Measurements from ENCODE around the gene NFX1. TPM values are rescaled to one million over a fixed set of nuclear protein-coding genes. Genes with fewer than 3 reads are reported as not detected.

Gene NFX1
- 10 to 100 TPM; 20.8 to 44.4 (median 31.6) TPM for total RNA-seq
- 10 to 100 TPM; 17.5 to 41.1 (median 20.5) TPM for polyA plus RNA-seq
- long read RNA-seq, donor 1, full-length matches to known transcripts, result 3 of 3 reads
- long read RNA-seq, donor 1, partial matches to known transcripts, result 0 of 3 reads
- long read RNA-seq, donor 1, other reads (novel, unspliced or antisense), result 0 of 3 reads
- long read RNA-seq, donor 2, result 0 reads
- long read RNA-seq, donor 3, full-length matches to known transcripts, result 1 of 1 reads
- long read RNA-seq, donor 3, partial matches to known transcripts, result 0 of 1 reads
- long read RNA-seq, donor 3, other reads (novel, unspliced or antisense), result 0 of 1 reads
- long read RNA-seq, donor 4, partial matches to known transcripts, result 3 of 5 reads
- long read RNA-seq, donor 4, other reads (novel, unspliced or antisense), result 2 of 5 reads
- long read RNA-seq, donor 5, full-length matches to known transcripts, result 13 of 33 reads
- long read RNA-seq, donor 5, partial matches to known transcripts, result 10 of 33 reads
- long read RNA-seq, donor 5, other reads (novel, unspliced or antisense), result 10 of 33 reads
- long read RNA-seq, donor 6, full-length matches to known transcripts, result 3 of 18 reads
- long read RNA-seq, donor 6, partial matches to known transcripts, result 10 of 18 reads
- long read RNA-seq, donor 6, other reads (novel, unspliced or antisense), result 5 of 18 reads
- long read RNA-seq, donor 7, partial matches to known transcripts, result 0 of 1 reads
- long read RNA-seq, donor 7, other reads (novel, unspliced or antisense), result 0 of 1 reads
- long read RNA-seq, donor 8, result 0 reads
- long read RNA-seq, donor 9, partial matches to known transcripts, result 0 of 3 reads
- long read RNA-seq, donor 9, other reads (novel, unspliced or antisense), result 0 of 3 reads
- long read RNA-seq, donor 10, result 0 reads

- Histone ChIP-seq H3K36me3 (replicated peaks in 1 of 2) (peaks cover 0 to 14% of the 10 kb centered on the region in 2 donors), H3K27me3 (no peaks in the 10 kb centered on the region), H3K4me1 (replicated peaks in 1 of 2) (peaks cover 13 to 36% of the 10 kb centered on the region in 2 donors), H3K27ac (peak within 1 kb of the TSS; percentile 97 to 100 (median 99)), H3K4me3 (peak within 1 kb of the TSS; percentile 66 to 95 (median 80)), H3K9me3 (replicated peaks in 1 of 3) (no peaks in the 10 kb centered on the region)
- DNase-seq, result peak; percentile 97 to 99 (median 98)
- intact Hi-C loops (cut with DNase I), result loop anchor here in 1 of 2 donors (10.0 kb wide), 1 partner anchor 56 kb away; no protein-coding TSS in a partner anchor
- 0% methylated on average over 21 to 63 of the region's 63 CpGs for WGBS, 4 donors
- TF ChIP-seq, protein P1, sequence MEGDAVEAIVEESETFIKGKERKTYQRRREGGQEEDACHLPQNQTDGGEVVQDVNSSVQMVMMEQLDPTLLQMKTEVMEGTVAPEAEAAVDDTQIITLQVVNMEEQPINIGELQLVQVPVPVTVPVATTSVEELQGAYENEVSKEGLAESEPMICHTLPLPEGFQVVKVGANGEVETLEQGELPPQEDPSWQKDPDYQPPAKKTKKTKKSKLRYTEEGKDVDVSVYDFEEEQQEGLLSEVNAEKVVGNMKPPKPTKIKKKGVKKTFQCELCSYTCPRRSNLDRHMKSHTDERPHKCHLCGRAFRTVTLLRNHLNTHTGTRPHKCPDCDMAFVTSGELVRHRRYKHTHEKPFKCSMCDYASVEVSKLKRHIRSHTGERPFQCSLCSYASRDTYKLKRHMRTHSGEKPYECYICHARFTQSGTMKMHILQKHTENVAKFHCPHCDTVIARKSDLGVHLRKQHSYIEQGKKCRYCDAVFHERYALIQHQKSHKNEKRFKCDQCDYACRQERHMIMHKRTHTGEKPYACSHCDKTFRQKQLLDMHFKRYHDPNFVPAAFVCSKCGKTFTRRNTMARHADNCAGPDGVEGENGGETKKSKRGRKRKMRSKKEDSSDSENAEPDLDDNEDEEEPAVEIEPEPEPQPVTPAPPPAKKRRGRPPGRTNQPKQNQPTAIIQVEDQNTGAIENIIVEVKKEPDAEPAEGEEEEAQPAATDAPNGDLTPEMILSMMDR (IDR thresholded peaks at IDR 0.05), result no peak
- TF ChIP-seq POLR2A (IDR thresholded peaks at IDR 0.05), result peak; percentile 86 to 97
Observed at GRCh38 chr9:33290247-33291030, at the start of gene NFX1. TSS of gene NFX1 (plus strand) at chr9:33290516. CDS start at chr9:33290573, 57 bp downstream.

- no peak for TF ChIP-seq POLR2A (IDR thresholded peaks at IDR 0.05)
- TF ChIP-seq, protein P1 (IDR thresholded peaks at IDR 0.05), result no peak
- no peak for DNase-seq
- H3K36me3 ChIP-seq (replicated peaks in 1 of 2), result no peaks in the 10 kb centered on the region
- WGBS, 4 donors, result 59 to 82% (median 76%) methylated on average over 5 of the region's 5 CpGs
- H3K4me1 ChIP-seq (replicated peaks in 1 of 2), result peaks cover 0 to 16% of the 10 kb centered on the region in 2 donors
- no peaks in the 10 kb centered on the region for H3K27me3 ChIP-seq
- no peaks in the 10 kb centered on the region for H3K9me3 ChIP-seq (replicated peaks in 1 of 3)
- no peak overlapping the region for H3K4me3 ChIP-seq
- no peak overlapping the region for H3K27ac ChIP-seq
- intact Hi-C loops (cut with DNase I), result no loop called here
Observed at GRCh38 chr9:33241298-33241697, 49.0 kb upstream of the NFX1 start.

GRCh38 chr9:33242609-33243134, 47.6 kb upstream of the NFX1 start:
- no peaks in the 10 kb centered on the region for H3K9me3 ChIP-seq (replicated peaks in 1 of 3)
- peaks cover 0 to 16% of the 10 kb centered on the region in 2 donors for H3K4me1 ChIP-seq (replicated peaks in 1 of 2)
- no peak overlapping the region for H3K4me3 ChIP-seq
- WGBS, 4 donors, result 86 to 87% (median 87%) methylated on average over 6 of the region's 6 CpGs
- intact Hi-C loops (cut with DNase I), result no loop called here
- no peaks in the 10 kb centered on the region for H3K36me3 ChIP-seq (replicated peaks in 1 of 2)
- no peak for DNase-seq
- H3K27me3 ChIP-seq, result no peaks in the 10 kb centered on the region
- no peak overlapping the region for H3K27ac ChIP-seq
- TF ChIP-seq POLR2A (IDR thresholded peaks at IDR 0.05), result no peak
- TF ChIP-seq, protein P1 (IDR thresholded peaks at IDR 0.05), result no peak
